HepG2 (cell line): ENCODE data around the gene ETV2. TPM values are rescaled to one million over a fixed set of nuclear protein-coding genes. Genes with fewer than 3 reads are reported as not detected.

Source experiments
- ATF5 ChIP-seq: sonication (generic); formaldehyde crosslinking; IDR thresholded peaks from 2 replicates; pipeline ENCODE4 v1.4.0; 2020; ENCODE audit warnings: mild to moderate bottlenecking, low read depth, missing genetic modification reagents
- CREB3 ChIP-seq: sonication (generic); formaldehyde crosslinking; IDR thresholded peaks from 2 replicates; pipeline ENCODE4 v1.5.0; 2020; ENCODE audit warnings: missing genetic modification reagents
- FOXO4 ChIP-seq: sonication (generic); formaldehyde crosslinking; conservative IDR thresholded peaks from 2 replicates; pipeline ENCODE4 v1.8.1; 2023; ENCODE audit warnings: missing genetic modification reagents
- KDM5A ChIP-seq: fragments of 200-600 bp; sonication (generic); IDR thresholded peaks from 2 replicates; pipeline ENCODE4 v1.7.0; 2018; ENCODE audit warnings: antibody characterized with exemption, mild to moderate bottlenecking, low read length, borderline replicate concordance
- MED1 ChIP-seq: sonication (generic); formaldehyde crosslinking; IDR thresholded peaks from 2 replicates; pipeline ENCODE4 v1.4.0; 2020; ENCODE audit warnings: missing genetic modification reagents
- POLR2AphosphoS5 ChIP-seq: IDR thresholded peaks from 2 replicates; pipeline ENCODE4 v1.6.1; 2012; ENCODE audit warnings: low read depth, low read length
- RBM22 ChIP-seq: fragments of 200-400 bp; formaldehyde crosslinking; optimal IDR thresholded peaks from 2 replicates; pipeline ENCODE3; 2017; ENCODE audit warnings: mild to moderate bottlenecking, low read length, moderate library complexity
- SIX4 ChIP-seq: sonication (generic); formaldehyde crosslinking; IDR thresholded peaks from 2 replicates; pipeline ENCODE4 v1.4.0; 2020; ENCODE audit warnings: missing genetic modification reagents
- SOX6 ChIP-seq, 2 experiments: fragments of 450-650 bp in 1 of 2; sonication (generic) in 1 of 2; formaldehyde crosslinking in 1 of 2; IDR thresholded peaks; 2 replicates each; pipeline versions ENCODE4 v1.4.0 to v1.6.1; 2017 to 2020; ENCODE audit warnings: antibody characterized with exemption in 1 of 2, mild to moderate bottlenecking in 1 of 2, missing genetic modification reagents in 1 of 2
- ZBTB3 ChIP-seq: sonication (generic); formaldehyde crosslinking; IDR thresholded peaks from 2 replicates; pipeline ENCODE4 v1.4.0; 2020; ENCODE audit warnings: low read depth, mild to moderate bottlenecking, moderate library complexity, missing genetic modification reagents, borderline replicate concordance
- ZMYM4 ChIP-seq: sonication (generic); formaldehyde crosslinking; IDR thresholded peaks from 2 replicates; pipeline ENCODE4 v1.8.1; 2023; ENCODE audit warnings: mild to moderate bottlenecking, missing genetic modification reagents
- ZNF138 ChIP-seq: sonication (generic); formaldehyde crosslinking; IDR thresholded peaks from 2 replicates; pipeline ENCODE4 v1.5.0; 2020; ENCODE audit warnings: mild to moderate bottlenecking, low read depth, missing genetic modification reagents
- ZNF407 ChIP-seq: sonication (generic); formaldehyde crosslinking; IDR thresholded peaks from one replicate; pipeline ENCODE4 v1.5.1; 2020; ENCODE audit warnings: mild to moderate bottlenecking, missing genetic modification reagents; ENCODE audit errors: not compliant biosample characterization
- ZNF547 ChIP-seq: sonication (generic); formaldehyde crosslinking; IDR thresholded peaks from 2 replicates; pipeline ENCODE4 v1.5.1; 2020; ENCODE audit warnings: mild to moderate bottlenecking, missing genetic modification reagents
- ZNF552 ChIP-seq: sonication (generic); formaldehyde crosslinking; IDR thresholded peaks from 2 replicates; pipeline ENCODE4 v1.9.0; 2022; ENCODE audit warnings: missing genetic modification reagents, mild to moderate bottlenecking, borderline replicate concordance
- ZNF572 ChIP-seq: sonication (generic); formaldehyde crosslinking; IDR thresholded peaks from 2 replicates; pipeline ENCODE4 v1.5.1; 2020; ENCODE audit warnings: mild to moderate bottlenecking, missing genetic modification reagents
- ZNF768 ChIP-seq: sonication (generic); formaldehyde crosslinking; IDR thresholded peaks from 2 replicates; pipeline ENCODE4 v1.4.0; 2020; ENCODE audit warnings: missing genetic modification reagents
- polyA plus RNA-seq, 8 experiments: library from polyadenylated mRNA; depleted of rRNA in 3 of 8; stranded (reverse) in 7 of 8; unstranded in 1 of 8; fragments of >200 nt; fragmentation: Illumina TruSeq in 4 of 8; extraction: Trizol in 4 of 8; gene quantifications; 2 replicates each; pipeline versions ENCODE4 v1.2.1 to v1.2.3, GENCODE V29; 2011 to 2016; ENCODE audit warnings: low read depth in 4 of 8, missing spikeins in 1 of 8, mixed read lengths in 1 of 8; ENCODE audit not compliant: insufficient read depth in 1 of 8
- total RNA-seq, 5 experiments: library from RNA; depleted of rRNA; stranded (reverse); fragments of >200 nt; fragmentation: Illumina TruSeq; extraction: Trizol; gene quantifications; 2 replicates each; pipeline ENCODE4 v1.2.3, GENCODE V29; 2016; ENCODE audit warnings: low read depth in 1 of 5

The ETV2 gene
- total and polyA plus RNA-seq, 2 of the 13 experiments (the other 11 are each of a cell fraction or from before 2014, with no cell fraction given): 0.07 to 0.20 TPM

GRCh38 chr19:35643255-35644205 is 2.0 kb downstream of the ETV2 start (continued):
- TF ChIP-seq FOXO4 (CRISPR knock-in tag): no peak
- no peak for TF ChIP-seq ATF5 (CRISPR knock-in tag)
- TF ChIP-seq POLR2AphosphoS5: peak; percentile 77
- no peak for TF ChIP-seq ZNF138 (CRISPR knock-in tag)
- peak; percentile 57 for TF ChIP-seq ZMYM4
- 0 out of 2 replicates have a peak, but pooled peaks have one; percentile 32 for TF ChIP-seq ZNF552 (CRISPR knock-in tag)
- no peak for TF ChIP-seq RBM22
- TF ChIP-seq KDM5A: peak; percentile 68; the same call in 1 of the 2 replicates
- no peak for TF ChIP-seq SOX6 (IDR thresholded peaks at IDR 0.05)
- TF ChIP-seq SOX6 (CRISPR knock-in tag; IDR thresholded peaks at IDR 0.05): no peak
- peak; percentile 79; the same call in 1 of the 2 replicates for TF ChIP-seq ZNF547 (CRISPR knock-in tag)
- 0 out of 2 replicates have a peak, but pooled peaks have one; percentile 34 for TF ChIP-seq CREB3 (CRISPR knock-in tag)
- no peak for TF ChIP-seq SIX4
- TF ChIP-seq MED1 (CRISPR knock-in tag): peak; percentile 70
- TF ChIP-seq ZNF768 (CRISPR knock-in tag): peak; percentile 72
- peak; percentile 49 for TF ChIP-seq ZNF407 (CRISPR knock-in tag)
- 0 out of 2 replicates have a peak, but pooled peaks have one; percentile 57 for TF ChIP-seq ZBTB3 (CRISPR knock-in tag)
- no peak for TF ChIP-seq ZNF572 (CRISPR knock-in tag)
